Colonic mucosa (tissue), 4 donors: Measurements from ENCODE around the gene ESAM. TPM values are rescaled to one million over a fixed set of nuclear protein-coding genes. Genes with fewer than 3 reads are reported as not detected.

ENCODE experiments used
- DNase-seq: peaks from one replicate; pipeline ENCODE4 v3.0.0-alpha.2; 2020
- H3K27ac ChIP-seq: fragments of 200-600 bp; one replicate; pipeline ENCODE4 v1.8.0; 2021
- H3K27me3 ChIP-seq: fragments of 200-600 bp; one replicate; pipeline ENCODE4 v1.8.0; 2021
- H3K36me3 ChIP-seq: fragments of 200-600 bp; one replicate; pipeline ENCODE4 v1.8.0; 2021
- H3K4me1 ChIP-seq: fragments of 200-600 bp; one replicate; pipeline ENCODE4 v1.8.0; 2021; ENCODE audit warnings: mild to moderate bottlenecking
- H3K4me3 ChIP-seq: fragments of 200-600 bp; one replicate; pipeline ENCODE4 v1.8.0; 2021
- H3K9ac ChIP-seq, 2 donors: one replicate each; pipeline ENCODE4 v1.7.0; 2013; ENCODE audit warnings: control low read depth in 2 of 2, low read depth in 2 of 2, low read length in 2 of 2
- H3K9me3 ChIP-seq: fragments of 200-600 bp; one replicate; pipeline ENCODE4 v1.8.0; 2021
- intact Hi-C: fragments of 100-400 bp; cut with DNase I; formaldehyde crosslinking; loops from one replicate; pipeline ENCODE4 v1.14.1; 2022
- total RNA-seq, 2 donors: library from RNA; stranded (reverse); fragmentation: NEBNext Ultra II Directional in 1 of 2; extraction: Animal tissue kit (Norgen Biotek cat#: 25700) in 1 of 2; gene quantifications; one replicate each; pipeline ENCODE4 v1.2.1, GENCODE V29; 2021
- TF ChIP-seq, protein P1 (sequence below): fragments of 200-600 bp; IDR thresholded peaks from one replicate; pipeline ENCODE4 v1.8.0; 2022; ENCODE audit warnings: antibody characterized with exemption, mild to moderate bottlenecking
- donor health status: healthy.
- donor health status: DM: no; HTN: no; CAD: no.
- donor health status: DM: no; HTN: no; CAD: no.

ESAM gene
- total RNA-seq, 2 donors from 2014 or later = 10.4 to 15.7 TPM

DNA sequence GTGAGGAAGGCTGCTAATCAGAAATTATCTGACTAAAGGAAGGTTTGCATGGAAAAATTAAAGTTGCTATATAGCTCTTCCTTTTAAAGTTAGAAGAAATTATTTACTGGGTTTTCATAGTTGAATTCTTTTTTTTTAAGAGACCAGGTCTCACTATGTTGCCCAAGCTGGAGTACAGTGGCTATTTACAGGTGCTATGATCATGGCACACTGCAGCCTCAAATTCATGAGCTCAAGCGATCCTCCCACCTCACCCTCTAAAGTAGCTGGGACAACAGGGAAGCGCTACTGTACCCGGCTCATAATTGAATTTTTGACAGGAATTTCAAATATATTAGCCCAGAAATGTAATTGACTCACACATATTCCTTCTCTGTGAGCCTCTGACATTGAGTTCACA lies 34.2 kb upstream of the ESAM start:
- H3K4me1 ChIP-seq = peaks cover 10% of the 10 kb centered on the region
- H3K4me3 ChIP-seq = no peak overlapping the region
- no peak overlapping the region for H3K9ac ChIP-seq
- H3K36me3 ChIP-seq = no peaks in the 10 kb centered on the region
- intact Hi-C loops = no loop called here
- no peaks in the 10 kb centered on the region for H3K27me3 ChIP-seq
- H3K9me3 ChIP-seq = no peaks in the 10 kb centered on the region
- DNase-seq = no peak
- H3K27ac ChIP-seq = no peak overlapping the region
- TF ChIP-seq, protein P1, sequence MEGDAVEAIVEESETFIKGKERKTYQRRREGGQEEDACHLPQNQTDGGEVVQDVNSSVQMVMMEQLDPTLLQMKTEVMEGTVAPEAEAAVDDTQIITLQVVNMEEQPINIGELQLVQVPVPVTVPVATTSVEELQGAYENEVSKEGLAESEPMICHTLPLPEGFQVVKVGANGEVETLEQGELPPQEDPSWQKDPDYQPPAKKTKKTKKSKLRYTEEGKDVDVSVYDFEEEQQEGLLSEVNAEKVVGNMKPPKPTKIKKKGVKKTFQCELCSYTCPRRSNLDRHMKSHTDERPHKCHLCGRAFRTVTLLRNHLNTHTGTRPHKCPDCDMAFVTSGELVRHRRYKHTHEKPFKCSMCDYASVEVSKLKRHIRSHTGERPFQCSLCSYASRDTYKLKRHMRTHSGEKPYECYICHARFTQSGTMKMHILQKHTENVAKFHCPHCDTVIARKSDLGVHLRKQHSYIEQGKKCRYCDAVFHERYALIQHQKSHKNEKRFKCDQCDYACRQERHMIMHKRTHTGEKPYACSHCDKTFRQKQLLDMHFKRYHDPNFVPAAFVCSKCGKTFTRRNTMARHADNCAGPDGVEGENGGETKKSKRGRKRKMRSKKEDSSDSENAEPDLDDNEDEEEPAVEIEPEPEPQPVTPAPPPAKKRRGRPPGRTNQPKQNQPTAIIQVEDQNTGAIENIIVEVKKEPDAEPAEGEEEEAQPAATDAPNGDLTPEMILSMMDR = no peak

DNA sequence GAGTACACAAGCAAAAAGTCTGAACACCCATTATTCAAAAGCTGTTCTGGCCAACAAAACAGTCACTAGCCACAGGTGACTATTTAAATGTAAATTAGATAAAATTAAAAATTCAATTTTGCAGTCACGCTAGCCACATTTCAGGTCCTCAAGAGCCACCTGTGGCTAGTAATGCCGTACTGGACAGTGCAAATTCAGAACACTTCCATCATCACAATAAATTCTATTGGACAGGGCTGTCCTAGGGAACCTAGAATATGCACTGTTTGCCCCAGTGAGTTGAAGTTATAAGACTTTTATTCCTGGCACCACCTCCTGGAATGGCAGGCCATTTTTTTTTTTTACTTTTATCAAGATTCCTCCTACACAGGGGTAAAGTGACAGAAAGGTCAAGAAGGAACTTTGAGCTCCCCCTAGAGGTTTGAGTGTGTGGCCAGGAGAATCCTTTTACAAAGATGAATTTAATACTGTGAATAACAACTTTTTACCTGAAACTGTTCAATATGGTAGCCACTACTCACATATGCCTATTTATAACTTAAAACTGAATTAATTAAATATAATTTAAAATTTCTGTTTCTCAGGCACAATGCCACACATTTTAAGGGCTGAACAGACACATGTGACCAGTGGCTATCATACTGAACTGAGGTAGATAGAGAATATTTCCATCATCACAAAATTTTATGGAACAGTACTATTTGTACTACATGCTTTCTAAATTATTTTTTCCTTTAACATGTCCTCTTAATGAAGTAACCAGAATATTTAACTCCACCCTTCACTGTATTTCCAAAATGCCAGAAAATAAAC lies 31.6 kb upstream of the ESAM start:
- intact Hi-C loops = loop anchor here (5.0 kb wide), 1 partner anchor 126 kb away; no protein-coding TSS in a partner anchor
- peak; percentile 54 for DNase-seq
- no peak overlapping the region for H3K9ac ChIP-seq
- no peak overlapping the region for H3K4me3 ChIP-seq
- TF ChIP-seq, protein P1 = peak; percentile 74
- H3K36me3 ChIP-seq = no peaks in the 10 kb centered on the region
- H3K4me1 ChIP-seq = peaks cover 4% of the 10 kb centered on the region
- no peaks in the 10 kb centered on the region for H3K27me3 ChIP-seq
- H3K27ac ChIP-seq = no peak overlapping the region
- no peaks in the 10 kb centered on the region for H3K9me3 ChIP-seq

DNA sequence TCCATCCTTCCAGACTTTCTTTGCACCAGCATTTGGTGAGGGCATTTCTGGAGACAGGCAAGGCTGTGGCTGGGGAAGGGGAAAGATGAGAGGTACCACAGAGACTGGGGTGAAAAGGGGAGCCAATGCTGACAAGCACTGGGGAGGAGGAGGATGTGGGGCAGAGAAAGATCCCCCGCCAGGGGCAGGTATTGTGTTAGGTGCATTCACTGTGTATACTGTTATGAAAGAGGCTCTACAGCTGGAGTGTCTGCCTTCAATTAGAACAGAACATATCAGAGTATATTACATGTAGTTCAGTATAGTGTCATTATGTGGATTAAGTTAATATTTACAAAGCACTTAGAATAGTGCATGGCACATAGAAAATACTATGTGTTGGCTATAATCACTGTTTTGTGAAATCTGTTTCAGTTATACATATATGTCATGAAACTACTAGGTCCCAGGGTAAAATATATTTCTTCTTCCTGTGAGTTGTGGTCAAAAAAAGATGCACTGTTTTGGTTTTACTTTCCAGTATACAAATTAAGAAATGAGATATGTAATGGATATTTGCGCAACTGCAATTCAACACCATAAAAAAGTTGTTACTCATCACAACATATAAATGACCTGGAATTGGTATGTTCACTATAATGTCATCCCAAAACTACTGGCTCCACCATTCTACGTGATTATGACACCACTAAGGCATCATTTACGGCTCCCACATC lies 29.7 kb upstream of the ESAM start:
- Histone ChIP-seq H3K27me3 (no peaks in the 10 kb centered on the region), H3K27ac (no peak overlapping the region), H3K4me1 (no peaks in the 10 kb centered on the region), H3K4me3 (no peak overlapping the region), H3K36me3 (no peaks in the 10 kb centered on the region), H3K9me3 (no peaks in the 10 kb centered on the region), H3K9ac (no peak overlapping the region)
- no peak for DNase-seq
- TF ChIP-seq, protein P1 = no peak
- intact Hi-C loops = loop anchor here (5.0 kb wide), 1 partner anchor 124 kb away; no protein-coding TSS in a partner anchor

DNA sequence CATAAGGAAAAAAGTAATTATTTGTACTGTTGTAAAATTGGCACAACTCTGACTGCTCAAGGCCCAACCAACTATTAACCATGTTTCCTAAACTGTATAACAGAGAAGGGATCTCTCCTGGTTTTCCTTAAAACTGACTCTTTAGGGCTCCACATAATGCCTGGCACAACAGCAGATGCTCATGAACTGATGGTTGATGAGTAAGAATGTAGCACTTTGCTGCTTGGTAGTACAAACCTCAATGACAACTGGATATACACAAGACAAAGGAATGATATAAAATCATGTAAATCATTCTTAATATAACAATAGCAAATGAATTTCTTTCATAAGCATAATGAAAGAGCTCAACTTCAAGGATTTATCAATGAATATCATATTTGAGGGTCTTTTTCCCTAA lies 26.4 kb upstream of the ESAM start:
- intact Hi-C loops = no loop called here
- H3K36me3 ChIP-seq = no peaks in the 10 kb centered on the region
- H3K4me3 ChIP-seq = no peak overlapping the region
- TF ChIP-seq, protein P1 = no peak
- H3K9me3 ChIP-seq = no peaks in the 10 kb centered on the region
- DNase-seq = no peak
- no peak overlapping the region for H3K9ac ChIP-seq
- no peak overlapping the region for H3K27ac ChIP-seq
- H3K4me1 ChIP-seq = no peaks in the 10 kb centered on the region
- no peaks in the 10 kb centered on the region for H3K27me3 ChIP-seq

DNA sequence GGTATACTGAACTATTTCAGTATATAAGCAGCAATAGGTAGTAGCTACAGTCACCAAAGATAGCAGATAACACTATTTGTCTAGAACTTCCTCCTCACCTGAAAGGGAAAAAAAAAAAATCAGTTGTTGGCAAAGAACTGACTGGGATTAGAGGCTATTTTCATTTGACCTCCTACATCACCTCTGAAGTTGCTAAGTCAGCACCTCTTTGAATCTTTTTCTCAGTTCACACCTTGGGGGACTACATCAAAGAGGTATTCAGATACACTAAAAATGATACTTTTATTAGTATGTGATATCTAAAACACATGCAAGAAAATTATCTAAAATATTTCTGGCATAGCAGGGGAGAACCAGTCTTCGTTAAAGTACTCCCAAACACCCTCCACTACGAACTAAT lies 22.0 kb upstream of the ESAM start:
- no peaks in the 10 kb centered on the region for H3K9me3 ChIP-seq
- H3K9ac ChIP-seq = no peak overlapping the region
- no peak overlapping the region for H3K4me3 ChIP-seq
- intact Hi-C loops = no loop called here
- H3K27me3 ChIP-seq = no peaks in the 10 kb centered on the region
- TF ChIP-seq, protein P1 = no peak
- H3K4me1 ChIP-seq = no peaks in the 10 kb centered on the region
- no peak for DNase-seq
- H3K27ac ChIP-seq = no peak overlapping the region
- H3K36me3 ChIP-seq = no peaks in the 10 kb centered on the region
